Vagina (tissue), 2 donors: Measurements from ENCODE around the gene GYG1. TPM values are rescaled to one million over a fixed set of nuclear protein-coding genes. Genes with fewer than 3 reads are reported as not detected.
A peak's percentile ranks its signal among the peaks of the same experiment; 100 is the strongest.
"Not testable (repeated sequence)": the region's sequence is repeated elsewhere in the genome, so short reads cannot be mapped to it uniquely, and the experiment has no call there.

ENCODE experiments used
- DNase-seq, 2 donors: peaks; one replicate each; pipeline ENCODE4 v3.0.0-alpha.2; 2017; ENCODE audit errors: extremely low spot score in 2 of 2
- H3K27ac ChIP-seq: fragments of 200-600 bp; sonication (generic); one replicate; pipeline ENCODE4 v1.5.1; 2019
- H3K27me3 ChIP-seq: fragments of 200-600 bp; sonication (generic); one replicate; pipeline ENCODE4 v1.5.1; 2019
- H3K36me3 ChIP-seq, 2 donors: fragments of 200-600 bp; sonication (generic); one replicate each; pipeline ENCODE4 v1.5.1; 2017 to 2019
- H3K4me1 ChIP-seq: fragments of 200-600 bp; sonication (generic); one replicate; pipeline ENCODE4 v1.5.1; 2019
- H3K4me3 ChIP-seq, 2 donors: fragments of 200-600 bp; sonication (generic); 1 replicate in 1 of 2; 2 replicates in 1 of 2; pipeline ENCODE4 v1.5.1; 2016 to 2019
- H3K9me3 ChIP-seq: fragments of 200-600 bp; sonication (generic); one replicate; pipeline ENCODE4 v1.5.1; 2019
- CTCF ChIP-seq, 3 experiments: fragments of 450-650 bp in 2 of 3; fragments of 200-600 bp in 1 of 3; sonication (generic) in 1 of 3; IDR thresholded peaks; one replicate each; pipeline ENCODE4 v1.5.1; 2017 to 2019; ENCODE audit warnings: antibody characterized with exemption in 3 of 3, mild to moderate bottlenecking in 2 of 3, moderate library complexity in 2 of 3
- POLR2A ChIP-seq, 2 donors: fragments of 450-650 bp; IDR thresholded peaks; one replicate each; pipeline ENCODE4 v1.6.1; 2017; ENCODE audit warnings: antibody characterized with exemption in 2 of 2, mild to moderate bottlenecking in 2 of 2, moderate library complexity in 2 of 2
- POLR2AphosphoS5 ChIP-seq, 2 donors: sonication (generic); formaldehyde crosslinking; IDR thresholded peaks; one replicate each; pipeline ENCODE4 v1.9.0; 2017; ENCODE audit warnings: antibody characterized with exemption in 2 of 2, mild to moderate bottlenecking in 2 of 2, low read depth in 1 of 2; ENCODE audit not compliant: insufficient read depth in 1 of 2
- intact Hi-C: fragments of 100-400 bp; cut with DNase I; formaldehyde crosslinking; loops from one replicate; pipeline ENCODE4 v1.15.1; 2023
- total RNA-seq: library from RNA; depleted of rRNA; stranded (reverse); fragments of >200 nt; gene quantifications from one replicate; pipeline ENCODE4 v1.2.3, GENCODE V29; 2016

GYG1 gene
- total RNA-seq, 1 donor from 2014 or later = 45.9 TPM

- no peaks in the 10 kb centered on the region for H3K4me1 ChIP-seq
- no peaks in the 10 kb centered on the region for H3K9me3 ChIP-seq
- peak overlapping the region; percentile 6 for H3K27ac ChIP-seq
- intact Hi-C loops = no loop called here
- no peak for DNase-seq
- TF ChIP-seq POLR2A (IDR thresholded peaks at IDR 0.05) = no peak
- TF ChIP-seq CTCF (IDR thresholded peaks at IDR 0.05) = no peak
- TF ChIP-seq POLR2AphosphoS5 (IDR thresholded peaks at IDR 0.05; ENCODE audit: insufficient read depth in 1 of 2, low read depth in 1 of 2) = no peak
- no peaks in the 10 kb centered on the region for H3K36me3 ChIP-seq
- H3K27me3 ChIP-seq = no peaks in the 10 kb centered on the region
- no peak overlapping the region for H3K4me3 ChIP-seq
Observed at GRCh38 chr3:148975696-148976095, 15.6 kb upstream of the GYG1 start.

- Histone ChIP-seq H3K4me1 (no peaks in the 10 kb centered on the region), H3K36me3 (no peaks in the 10 kb centered on the region), H3K27me3 (no peaks in the 10 kb centered on the region), H3K9me3 (no peaks in the 10 kb centered on the region), H3K4me3 (no peak overlapping the region), H3K27ac (no peak overlapping the region)
- intact Hi-C loops = no loop called here
- no peak for DNase-seq
- TF ChIP-seq POLR2A (IDR thresholded peaks at IDR 0.05) = no peak
- TF ChIP-seq CTCF (IDR thresholded peaks at IDR 0.05) = no peak
- no peak for TF ChIP-seq POLR2AphosphoS5 (IDR thresholded peaks at IDR 0.05; ENCODE audit: insufficient read depth in 1 of 2, low read depth in 1 of 2)
Observed at GRCh38 chr3:148981273-148981672, 10.1 kb upstream of the GYG1 start.

GRCh38 chr3:148987551-148987950, 3.8 kb upstream of the GYG1 start:
- intact Hi-C loops, H3K27me3 ChIP-seq, H3K4me1 ChIP-seq, H3K4me3 ChIP-seq, H3K9me3 ChIP-seq, H3K36me3 ChIP-seq, DNase-seq, H3K27ac ChIP-seq: not testable (repeated sequence)

GRCh38 chr3:148990236-148990635, 1.1 kb upstream of the GYG1 start:
- Histone ChIP-seq H3K9me3 (no peaks in the 10 kb centered on the region), H3K27me3 (no peaks in the 10 kb centered on the region), H3K4me3 (no peak overlapping the region), H3K4me1 (peaks cover 19% of the 10 kb centered on the region), H3K27ac (peak overlapping the region; percentile 96), H3K36me3 (peaks cover 0 to 4% of the 10 kb centered on the region in 2 donors)
- no peak for DNase-seq
- intact Hi-C loops = no loop called here
- no peak for TF ChIP-seq CTCF (IDR thresholded peaks at IDR 0.05)

- TF ChIP-seq POLR2AphosphoS5 (IDR thresholded peaks at IDR 0.05; ENCODE audit: insufficient read depth in 1 of 2, low read depth in 1 of 2) = peak in 1 of 2 donors; percentile 3
- TF ChIP-seq CTCF (IDR thresholded peaks at IDR 0.05) = no peak
- H3K27ac ChIP-seq = peak overlapping the region; percentile 96
- peak overlapping the region; percentile 76 to 98 for H3K4me3 ChIP-seq
- intact Hi-C loops = no loop called here
- H3K36me3 ChIP-seq = peaks cover 0 to 20% of the 10 kb centered on the region in 2 donors
- no peak for DNase-seq
- H3K9me3 ChIP-seq = no peaks in the 10 kb centered on the region
- H3K27me3 ChIP-seq = no peaks in the 10 kb centered on the region
- H3K4me1 ChIP-seq = peaks cover 19% of the 10 kb centered on the region
Observed at GRCh38 chr3:148992027-148992634, 791 bp downstream of the GYG1 start.
